Transverse colon (tissue), 4 donors: ENCODE data around the gene BCL2L1. TPM values are rescaled to one million over a fixed set of nuclear protein-coding genes. Genes with fewer than 3 reads are reported as not detected.

Source experiments
- DNase-seq: peaks from one replicate; pipeline ENCODE4 v3.0.0-alpha.2; 2019
- H3K27ac ChIP-seq, 4 donors: fragments of 200-600 bp; sonication (generic); 2 replicates each; pipeline ENCODE4 v1.5.1; 2016 to 2018; ENCODE audit warnings: inconsistent platforms in 4 of 4
- H3K27me3 ChIP-seq: fragments of 200-600 bp; sonication (generic); 2 replicates; pipeline ENCODE4 v1.5.1; 2017; ENCODE audit warnings: inconsistent platforms
- H3K36me3 ChIP-seq, 4 donors: fragments of 200-600 bp; sonication (generic); 2 replicates each; pipeline ENCODE4 v1.5.1; 2017 to 2019; ENCODE audit warnings: inconsistent platforms in 4 of 4
- H3K4me1 ChIP-seq, 4 donors: fragments of 200-600 bp; sonication (generic); 2 replicates each; pipeline ENCODE4 v1.5.1; 2017 to 2020; ENCODE audit warnings: inconsistent platforms in 4 of 4
- H3K4me3 ChIP-seq, 4 donors: fragments of 200-600 bp; sonication (generic); 1 replicate in 1 of 4; 2 replicates in 3 of 4; pipeline versions ENCODE4 v1.5.1 to v1.6.1; 2017 to 2019; ENCODE audit warnings: inconsistent platforms in 4 of 4
- H3K9me3 ChIP-seq, 2 donors: fragments of 200-600 bp; sonication (generic); 2 replicates each; pipeline ENCODE4 v1.5.1; 2017 to 2019; ENCODE audit warnings: inconsistent platforms in 2 of 2
- CTCF ChIP-seq, 5 experiments: fragments of 200-600 bp in 3 of 5; fragments of 450-650 bp in 2 of 5; sonication (generic) in 3 of 5; IDR thresholded peaks; 1 replicate in 2 of 5; 2 replicates in 3 of 5; pipeline ENCODE4 v1.5.1; 2016 to 2017; ENCODE audit warnings: antibody characterized with exemption in 5 of 5, inconsistent platforms in 3 of 5, mild to moderate bottlenecking in 2 of 5, moderate library complexity in 1 of 5
- EP300 ChIP-seq: sonication (generic); formaldehyde crosslinking; IDR thresholded peaks from one replicate; pipeline ENCODE4 v1.6.1; 2017; ENCODE audit warnings: antibody characterized with exemption, low read depth
- POLR2A ChIP-seq: fragments of 450-650 bp; IDR thresholded peaks from one replicate; pipeline ENCODE4 v1.6.1; 2016; ENCODE audit warnings: antibody characterized with exemption, mild to moderate bottlenecking, moderate library complexity
- POLR2AphosphoS5 ChIP-seq, 3 donors: sonication (generic); formaldehyde crosslinking; IDR thresholded peaks; one replicate each; pipeline ENCODE4 v1.6.1; 2016; ENCODE audit warnings: antibody characterized with exemption in 3 of 3
- WGBS, 2 donors: methylation state at CpG; one replicate each; pipeline ENCODE4 v1.1.5; 2018; ENCODE audit warnings: low coverage in 1 of 2; 5-methylcytosine and 5-hydroxymethylcytosine counted together
- in situ Hi-C, 4 donors: fragments of 200-750 bp; cut with MboI; loops; one replicate each; pipeline versions ENCODE4 v1.15.0 to v1.15.1; 2017; ENCODE audit warnings: low sequenced_read_pairs in 3 of 4, low pct_ligation_motif_present in 1 of 4, low pct_unique_long_range_greater_than_20kb in 1 of 4
- intact Hi-C: fragments of 100-400 bp; cut with DNase I; formaldehyde crosslinking; loops from one replicate; pipeline ENCODE4 v1.15.1; 2023; ENCODE audit warnings: low total_unique reads
- total RNA-seq, 4 donors: library from RNA; depleted of rRNA; stranded (reverse); fragments of >200 nt; gene quantifications; one replicate each; pipeline ENCODE4 v1.1.0, GENCODE V29; 2016

BCL2L1 gene
- total RNA-seq, 4 donors from 2014 or later = 98.6 to 151 (median 107) TPM

- no peak overlapping the region for H3K27ac ChIP-seq
- H3K9me3 ChIP-seq = no peaks in the 10 kb centered on the region
- 75 to 89% methylated on average over 2 to 3 of the region's 3 CpGs for WGBS, 2 donors
- H3K4me1 ChIP-seq = no peaks in the 10 kb centered on the region
- no peak for DNase-seq
- intact Hi-C loops (no loop called here), in situ Hi-C loops (no loop called here)
- no peaks in the 10 kb centered on the region for H3K27me3 ChIP-seq
- TF ChIP-seq CTCF (IDR thresholded peaks at IDR 0.05) = no peak
- no peak for TF ChIP-seq POLR2AphosphoS5 (IDR thresholded peaks at IDR 0.05)
- TF ChIP-seq POLR2A = no peak
- no peak for TF ChIP-seq EP300
- no peak overlapping the region for H3K4me3 ChIP-seq
- H3K36me3 ChIP-seq = no peaks in the 10 kb centered on the region
These were observed 102.4 kb downstream of the BCL2L1 start for GRCh38 chr20:31620246-31620645.

DNA sequence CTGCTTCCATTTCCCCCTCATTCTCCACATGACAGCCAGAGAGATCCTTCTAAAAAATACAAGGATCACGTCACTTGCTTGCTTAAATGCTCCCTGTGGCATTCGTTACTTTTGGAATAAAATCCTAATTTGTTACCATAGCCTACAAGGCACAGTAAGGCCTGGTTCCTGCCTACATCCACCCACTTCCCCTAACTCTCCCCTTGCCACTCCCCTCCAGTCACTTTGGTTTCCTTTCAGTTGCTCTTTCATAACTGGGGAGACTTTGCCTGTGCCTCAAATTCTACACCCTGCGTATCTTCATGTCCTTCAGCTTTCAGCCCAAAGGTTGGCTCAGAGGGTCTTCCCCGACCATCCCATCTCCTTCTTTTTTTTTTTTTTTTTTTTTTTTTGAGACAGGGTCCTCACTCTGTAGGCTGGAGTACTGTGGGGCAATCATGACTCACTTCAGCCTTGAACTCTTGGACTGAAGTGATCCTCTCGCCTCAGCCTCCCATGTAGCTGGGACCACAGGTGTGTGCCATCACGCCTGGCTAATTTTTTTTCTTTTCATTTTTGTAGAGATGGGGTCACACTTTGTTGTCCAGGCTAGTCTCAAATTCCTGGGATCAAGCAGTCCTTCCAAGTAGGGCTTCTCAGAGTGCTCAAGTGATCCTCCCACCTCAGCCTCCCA lies 105.1 kb downstream of the BCL2L1 start:
- no peak for DNase-seq
- WGBS, 2 donors = 70 to 75% methylated on average over 5 to 6 of the region's 6 CpGs
- Histone ChIP-seq H3K4me1 (peaks cover 2 to 8% (median 6%) of the 10 kb centered on the region in 4 donors), H3K27me3 (no peaks in the 10 kb centered on the region), H3K9me3 (no peaks in the 10 kb centered on the region), H3K4me3 (no peak overlapping the region), H3K27ac (no peak overlapping the region), H3K36me3 (no peaks in the 10 kb centered on the region)
- intact Hi-C loops (no loop called here), in situ Hi-C loops (loop anchor here in 1 of 4 donors (10.0 kb wide), 1 partner anchor 53 kb away; no protein-coding TSS in a partner anchor)
- TF ChIP-seq EP300 (no peak), POLR2AphosphoS5 (IDR thresholded peaks at IDR 0.05) (no peak), POLR2A (no peak), CTCF (IDR thresholded peaks at IDR 0.05) (no peak)

GRCh38 chr20:31615416-31615815 lies 107.3 kb downstream of the BCL2L1 start:
- 75 to 90% methylated on average over 2 to 8 of the region's 8 CpGs for WGBS, 2 donors
- intact Hi-C loops (no loop called here), in situ Hi-C loops (loop anchor here in 1 of 4 donors (10.0 kb wide), 1 partner anchor 51 kb away; no protein-coding TSS in a partner anchor)
- TF ChIP-seq POLR2A (no peak), POLR2AphosphoS5 (IDR thresholded peaks at IDR 0.05) (no peak), EP300 (no peak), CTCF (IDR thresholded peaks at IDR 0.05) (no peak)
- peaks cover 3 to 27% (median 17%) of the 10 kb centered on the region in 4 donors for H3K4me1 ChIP-seq
- no peak for DNase-seq
- H3K9me3 ChIP-seq = no peaks in the 10 kb centered on the region
- no peaks in the 10 kb centered on the region for H3K27me3 ChIP-seq
- H3K27ac ChIP-seq = no peak overlapping the region
- H3K36me3 ChIP-seq = no peaks in the 10 kb centered on the region
- H3K4me3 ChIP-seq = no peak overlapping the region

Other genes starting within 250 kb of the BCL2L1 start
- not detected for gene DEFB124, start 247.7 kb downstream of the BCL2L1 start, total RNA-seq
- 1 to 10 TPM in 2 of 4 donors, under 1 TPM in 1, not detected in 1; 0.80 to 1.8 (median 1.3) TPM for gene REM1, start 247.6 kb downstream of the BCL2L1 start, total RNA-seq
- gene HM13, start 208.4 kb downstream of the BCL2L1 start, total RNA-seq = 10 to 100 TPM; 38.4 to 86.0 (median 63.4) TPM
- 1,000 to 10,000 TPM in 1 of 4 donors, 100 to 1,000 TPM in 3; 516 to 1,015 (median 933) TPM for gene ID1, start 117.6 kb downstream of the BCL2L1 start, total RNA-seq
- not detected for gene COX4I2, start 85.0 kb downstream of the BCL2L1 start, total RNA-seq
- gene TPX2, start 16.4 kb upstream of the BCL2L1 start, total RNA-seq = 10 to 100 TPM in 2 of 4 donors, 1 to 10 TPM in 2; 3.2 to 15.7 (median 7.8) TPM
- under 1 TPM in 1 of 4 donors, not detected in 3; 0.16 TPM for gene MYLK2, start 96.5 kb upstream of the BCL2L1 start, total RNA-seq
- under 1 TPM in 1 of 4 donors, not detected in 3; 0.55 TPM for gene FOXS1, start 122.7 kb upstream of the BCL2L1 start, total RNA-seq
- 1 to 10 TPM in 1 of 4 donors, not detected in 3; 1.1 TPM for gene DUSP15, start 147.7 kb upstream of the BCL2L1 start, total RNA-seq
- not detected for gene TTLL9, start 147.8 kb upstream of the BCL2L1 start, total RNA-seq
- 1 to 10 TPM; 2.2 to 9.2 (median 6.5) TPM for gene PDRG1, start 229.2 kb upstream of the BCL2L1 start, total RNA-seq
- under 1 TPM in 1 of 4 donors, not detected in 3; under 0.01 TPM for gene XKR7, start 245.3 kb upstream of the BCL2L1 start, total RNA-seq